Fibroblast of the aortic adventitia (primary cell): Measurements from ENCODE around the gene PGLYRP1. TPM values are rescaled to one million over a fixed set of nuclear protein-coding genes. Genes with fewer than 3 reads are reported as not detected.

Source experiments
- DNase-seq: peaks from one replicate; pipeline ENCODE4 v3.0.0-alpha.2; 2010; ENCODE audit warnings: low read depth
- H3K4me3 ChIP-seq: 2 replicates; pipeline ENCODE4 v1.5.1; 2011; ENCODE audit warnings: low read depth, mild to moderate bottlenecking, control low read depth, low read length, moderate library complexity
- CTCF ChIP-seq: IDR thresholded peaks from 2 replicates; pipeline ENCODE4 v1.5.1; 2011; ENCODE audit warnings: mild to moderate bottlenecking, low read length, control low read depth, inconsistent platforms; ENCODE audit not compliant: insufficient read depth
- total RNA-seq: library from RNA; depleted of rRNA; stranded (reverse); fragments of >200 nt; gene quantifications from 2 replicates; pipeline ENCODE4 v1.2.3, GENCODE V29; 2012; ENCODE audit warnings: low replicate concordance

PGLYRP1 gene
- total RNA-seq, 1 donor = not detected

GRCh38 chr19:46017095-46017429 is 5.8 kb downstream of the PGLYRP1 start:
- no peak overlapping the region for H3K4me3 ChIP-seq
- TF ChIP-seq CTCF = no peak
- no peak for DNase-seq

- peak; percentile 77 for DNase-seq
- TF ChIP-seq CTCF = peak; percentile 86
- peak overlapping the region; percentile 67 for H3K4me3 ChIP-seq
These were observed 6.3 kb downstream of the PGLYRP1 start for GRCh38 chr19:46016426-46017094.

- H3K4me3 ChIP-seq = peak overlapping the region; percentile 67
- no peak for TF ChIP-seq CTCF
- no peak for DNase-seq
These were observed 7.0 kb downstream of the PGLYRP1 start for GRCh38 chr19:46015687-46016425.

GRCh38 chr19:46014941-46015686 is 7.7 kb downstream of the PGLYRP1 start:
- H3K4me3 ChIP-seq = no peak overlapping the region
- no peak for DNase-seq
- TF ChIP-seq CTCF = no peak

- TF ChIP-seq CTCF = no peak
- no peak overlapping the region for H3K4me3 ChIP-seq
- no peak for DNase-seq
These were observed 8.3 kb downstream of the PGLYRP1 start for GRCh38 chr19:46014534-46014933.

- H3K4me3 ChIP-seq = no peak overlapping the region
- TF ChIP-seq CTCF = peak; percentile 80
- peak; percentile 81 for DNase-seq
These were observed 13.0 kb downstream of the PGLYRP1 start for GRCh38 chr19:46009530-46010510.
